Ramos (cell line): ENCODE data around the gene ZNF185.

Source experiments
- in situ Hi-C: fragments of 300-500 bp; cut with MboI; formaldehyde crosslinking; loops from one replicate; pipeline ENCODE4 v1.14.3; 2022; ENCODE audit warnings: low sequenced_read_pairs; ENCODE audit not compliant: unreplicated experiment

Gene ZNF185

GRCh38 chrX:152945021-152945979, 47.4 kb downstream of the ZNF185 start:
- in situ Hi-C loops: loop anchor here (10.0 kb wide), 1 partner anchor 720 kb away; no protein-coding TSS in a partner anchor

GRCh38 chrX:152946681-152947080, 48.8 kb downstream of the ZNF185 start:
- in situ Hi-C loops: loop anchor here (10.0 kb wide), 1 partner anchor 718 kb away; no protein-coding TSS in a partner anchor
